CD4-positive, CD25-positive, alpha-beta regulatory T cell (primary cell): Measurements from ENCODE around the gene MAGI2. TPM values are rescaled to one million over a fixed set of nuclear protein-coding genes. Genes with fewer than 3 reads are reported as not detected.

Source experiments
- ATAC-seq, 2 donors: fragments of 150-1000 bp; cut with Tn5 transposase; one replicate each; pipeline ENCODE4 v1.10.0; 2021; ENCODE audit warnings: low read depth in 2 of 2, moderate number of reproducible peaks in 2 of 2, moderate library complexity in 1 of 2
- DNase-seq, 3 donors: peaks; one replicate each; pipeline versions ENCODE4 v3.0.0 to v3.0.0-alpha.2; 2012 to 2022; ENCODE audit warnings: mixed read lengths in 1 of 3
- H3K27ac ChIP-seq: one replicate; pipeline ENCODE4 v1.7.0; 2013; ENCODE audit warnings: mild to moderate bottlenecking, low read length; ENCODE audit not compliant: insufficient read depth, poor library complexity, severe bottlenecking
- H3K27me3 ChIP-seq: one replicate; pipeline ENCODE4 v1.7.0; 2013; ENCODE audit warnings: low read length; ENCODE audit not compliant: control insufficient read depth, insufficient read depth
- H3K36me3 ChIP-seq: one replicate; pipeline ENCODE4 v1.7.0; 2013; ENCODE audit warnings: mild to moderate bottlenecking, low read length, moderate library complexity; ENCODE audit not compliant: control insufficient read depth, insufficient read depth
- H3K4me1 ChIP-seq: 2 replicates; pipeline ENCODE4 v1.7.0; 2013; ENCODE audit warnings: mild to moderate bottlenecking, low read length; ENCODE audit not compliant: insufficient read depth, control insufficient read depth, poor library complexity, severe bottlenecking
- H3K4me3 ChIP-seq: one replicate; pipeline ENCODE4 v1.7.0; 2013; ENCODE audit warnings: low read depth, mild to moderate bottlenecking, low read length, moderate library complexity
- H3K9me3 ChIP-seq, 2 experiments: 1 replicate in 1 of 2; 2 replicates in 1 of 2; pipeline ENCODE4 v1.7.0; 2013; ENCODE audit warnings: low read length in 2 of 2, mild to moderate bottlenecking in 1 of 2, moderate library complexity in 1 of 2; ENCODE audit not compliant: control insufficient read depth in 2 of 2
- H3K27ac Mint-ChIP-seq, 3 donors: one replicate each; pipeline ENCODE4 v1.8.0; 2020 to 2022; ENCODE audit warnings: mild to moderate bottlenecking in 3 of 3, mixed read lengths in 3 of 3, moderate library complexity in 2 of 3
- H3K27me3 Mint-ChIP-seq: one replicate; pipeline ENCODE4 v1.8.0; 2022; ENCODE audit warnings: mild to moderate bottlenecking, mixed read lengths
- H3K36me3 Mint-ChIP-seq: one replicate; pipeline ENCODE4 v1.8.0; 2020; ENCODE audit warnings: mixed read lengths
- H3K4me1 Mint-ChIP-seq, 4 donors: one replicate each; pipeline ENCODE4 v1.8.0; 2020 to 2022; ENCODE audit warnings: mixed read lengths in 4 of 4, mild to moderate bottlenecking in 1 of 4
- H3K4me3 Mint-ChIP-seq, 4 donors: one replicate each; pipeline ENCODE4 v1.8.0; 2020 to 2022; ENCODE audit warnings: mild to moderate bottlenecking in 4 of 4, mixed read lengths in 4 of 4, moderate library complexity in 3 of 4
- H3K9me3 Mint-ChIP-seq, 7 donors: one replicate each; pipeline ENCODE4 v1.8.0; 2020 to 2022; ENCODE audit warnings: mixed read lengths in 7 of 7, mild to moderate bottlenecking in 3 of 7, moderate library complexity in 2 of 7
- polyA plus RNA-seq, 4 donors: library from polyadenylated mRNA; unstranded; fragments of 300-500 nt; fragmentation: Illumina TruSeq; gene quantifications; one replicate each; pipeline ENCODE4 v1.2.3, GENCODE V29; 2021
- total RNA-seq: library from RNA; stranded (reverse); gene quantifications from one replicate; pipeline ENCODE4 v1.2.3, GENCODE V29; 2022

Gene MAGI2
- total and polyA plus RNA-seq, 5 donors from 2014 or later, result not detected

DNA sequence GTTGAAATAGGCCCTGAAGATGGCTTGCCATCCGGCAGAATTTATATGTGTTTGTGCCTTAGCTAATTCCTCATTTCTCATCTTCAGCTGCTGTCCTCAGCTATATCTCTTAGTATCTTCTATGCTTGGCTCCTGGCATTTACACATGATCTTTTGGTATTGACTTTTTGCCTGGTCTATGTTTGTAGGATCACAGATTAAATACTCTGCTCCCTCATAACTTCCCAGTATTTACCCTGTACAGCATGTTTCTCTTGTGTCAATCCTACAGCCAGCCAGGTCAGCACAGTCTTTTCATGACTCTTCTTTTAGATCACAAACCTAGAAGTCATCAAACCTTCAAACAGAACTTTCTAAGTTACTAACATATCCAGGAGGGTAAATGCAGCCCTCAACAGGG is 743.8 kb downstream of the MAGI2 start:
- H3K27ac ChIP-seq, result no peak overlapping the region
- ATAC-seq (no peak), DNase-seq (no peak)
- no peak overlapping the region for H3K27ac Mint-ChIP-seq
- H3K27me3 Mint-ChIP-seq, result no peaks in the 10 kb centered on the region
- H3K27me3 ChIP-seq, result no peaks in the 10 kb centered on the region
- H3K4me1 ChIP-seq, result no peaks in the 10 kb centered on the region
- H3K4me3 Mint-ChIP-seq, result no peak overlapping the region
- no peaks in the 10 kb centered on the region for H3K9me3 ChIP-seq
- H3K4me1 Mint-ChIP-seq, result no peaks in the 10 kb centered on the region
- H3K36me3 Mint-ChIP-seq, result no peaks in the 10 kb centered on the region
- H3K36me3 ChIP-seq, result no peaks in the 10 kb centered on the region
- H3K9me3 Mint-ChIP-seq, result peaks cover 0 to 13% (median 2%) of the 10 kb centered on the region in 7 donors
- H3K4me3 ChIP-seq, result no peak overlapping the region

GRCh38 chr7:78704504-78704903 is 749.0 kb downstream of the MAGI2 start:
- H3K27me3 ChIP-seq, result no peaks in the 10 kb centered on the region
- no peaks in the 10 kb centered on the region for H3K4me1 ChIP-seq
- H3K27me3 Mint-ChIP-seq, result no peaks in the 10 kb centered on the region
- no peaks in the 10 kb centered on the region for H3K9me3 ChIP-seq
- H3K36me3 Mint-ChIP-seq, result no peaks in the 10 kb centered on the region
- no peaks in the 10 kb centered on the region for H3K36me3 ChIP-seq
- no peak overlapping the region for H3K4me3 Mint-ChIP-seq
- H3K27ac ChIP-seq, result no peak overlapping the region
- DNase-seq, result no peak
- ATAC-seq, result no peak
- H3K4me3 ChIP-seq, result no peak overlapping the region
- no peaks in the 10 kb centered on the region for H3K4me1 Mint-ChIP-seq
- peaks cover 0 to 8% (median 4%) of the 10 kb centered on the region in 7 donors for H3K9me3 Mint-ChIP-seq
- H3K27ac Mint-ChIP-seq, result peak overlapping the region in 1 of 3 donors; percentile 82

DNA sequence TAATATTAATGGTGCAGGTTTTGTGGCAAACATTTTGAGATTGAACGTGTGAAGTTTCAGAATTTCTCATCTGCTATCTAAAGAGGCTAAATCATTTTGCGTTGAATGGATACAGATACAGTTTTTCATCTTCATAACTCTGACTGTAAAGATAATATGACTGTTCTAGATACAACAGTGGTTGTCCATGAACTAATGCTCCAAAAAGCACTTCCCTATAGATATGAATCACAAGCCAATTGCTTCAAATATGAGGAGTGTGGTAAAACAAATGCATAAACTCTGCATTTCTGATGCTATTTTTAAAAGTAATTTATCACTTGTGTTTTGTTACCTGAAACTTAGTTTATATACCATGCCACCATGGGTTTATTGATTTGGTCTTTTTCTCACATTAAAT is 750.1 kb downstream of the MAGI2 start:
- Mint-ChIP-seq H3K4me3 (no peak overlapping the region), H3K36me3 (no peaks in the 10 kb centered on the region), H3K9me3 (peaks cover 0 to 6% (median 4%) of the 10 kb centered on the region in 7 donors), H3K27ac (no peak overlapping the region), H3K27me3 (no peaks in the 10 kb centered on the region), H3K4me1 (no peaks in the 10 kb centered on the region)
- no peak for ATAC-seq
- Histone ChIP-seq H3K4me3 (no peak overlapping the region), H3K9me3 (no peaks in the 10 kb centered on the region), H3K4me1 (no peaks in the 10 kb centered on the region), H3K27ac (no peak overlapping the region), H3K36me3 (no peaks in the 10 kb centered on the region), H3K27me3 (no peaks in the 10 kb centered on the region)
- no peak for DNase-seq

GRCh38 chr7:78702770-78703169 is 750.7 kb downstream of the MAGI2 start:
- Mint-ChIP-seq H3K9me3 (peaks cover 0 to 6% (median 4%) of the 10 kb centered on the region in 7 donors), H3K4me3 (no peak overlapping the region), H3K4me1 (no peaks in the 10 kb centered on the region), H3K27me3 (no peaks in the 10 kb centered on the region), H3K27ac (no peak overlapping the region), H3K36me3 (no peaks in the 10 kb centered on the region)
- Histone ChIP-seq H3K9me3 (no peaks in the 10 kb centered on the region), H3K4me3 (no peak overlapping the region), H3K36me3 (no peaks in the 10 kb centered on the region), H3K27me3 (no peaks in the 10 kb centered on the region), H3K4me1 (no peaks in the 10 kb centered on the region), H3K27ac (no peak overlapping the region)
- ATAC-seq (no peak), DNase-seq (no peak)

DNA sequence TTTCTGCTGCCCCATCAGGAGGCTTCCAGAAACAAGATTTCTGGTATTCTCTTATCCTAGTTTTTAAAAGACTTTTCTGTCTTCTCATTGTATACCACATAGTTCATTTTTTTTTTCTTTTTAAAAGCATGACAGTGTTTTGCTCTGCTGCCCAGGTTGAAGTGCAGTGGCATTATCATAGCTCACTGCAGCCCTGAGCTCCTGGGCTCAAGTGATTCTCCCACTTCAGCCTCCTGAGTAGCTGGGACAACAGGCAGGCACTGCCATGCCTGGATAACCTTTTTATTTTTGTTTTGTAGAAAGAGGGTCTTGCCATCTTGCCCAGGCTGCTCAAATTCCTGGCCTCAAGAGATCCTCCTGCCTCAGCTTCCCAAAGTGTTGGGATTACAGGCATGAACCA is 757.6 kb downstream of the MAGI2 start:
- no peaks in the 10 kb centered on the region for H3K27me3 Mint-ChIP-seq
- no peak for DNase-seq
- Histone ChIP-seq H3K27me3 (no peaks in the 10 kb centered on the region), H3K27ac (no peak overlapping the region), H3K4me1 (no peaks in the 10 kb centered on the region), H3K36me3 (no peaks in the 10 kb centered on the region), H3K4me3 (no peak overlapping the region), H3K9me3 (no peaks in the 10 kb centered on the region)
- no peak overlapping the region for H3K27ac Mint-ChIP-seq
- no peak overlapping the region for H3K4me3 Mint-ChIP-seq
- no peaks in the 10 kb centered on the region for H3K36me3 Mint-ChIP-seq
- no peak for ATAC-seq
- no peaks in the 10 kb centered on the region for H3K4me1 Mint-ChIP-seq
- peaks cover 0 to 4% (median 1%) of the 10 kb centered on the region in 7 donors for H3K9me3 Mint-ChIP-seq

DNA sequence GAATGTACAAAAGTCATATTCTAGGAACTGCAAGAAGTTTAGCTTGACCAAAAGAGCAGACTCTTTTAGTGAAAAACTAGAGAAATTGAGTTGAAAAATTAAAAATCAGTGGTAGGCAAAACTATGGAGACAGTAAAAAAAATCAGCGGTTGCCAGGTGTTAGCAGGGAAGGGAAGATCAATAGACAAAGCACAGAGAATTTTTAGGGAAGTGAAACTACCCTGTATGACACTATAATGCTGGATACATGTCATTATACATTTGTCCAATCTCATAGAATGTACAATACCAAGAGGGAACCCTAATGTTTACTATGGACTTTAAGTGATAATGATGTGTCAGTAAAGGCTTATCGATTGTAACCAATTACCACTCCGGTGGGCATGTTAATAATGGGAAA is 761.9 kb downstream of the MAGI2 start:
- peaks cover 0 to 8% (median 0%) of the 10 kb centered on the region in 7 donors for H3K9me3 Mint-ChIP-seq
- no peaks in the 10 kb centered on the region for H3K36me3 ChIP-seq
- H3K27ac ChIP-seq, result no peak overlapping the region
- no peaks in the 10 kb centered on the region for H3K4me1 Mint-ChIP-seq
- no peak overlapping the region for H3K4me3 ChIP-seq
- H3K27ac Mint-ChIP-seq, result no peak overlapping the region
- no peaks in the 10 kb centered on the region for H3K36me3 Mint-ChIP-seq
- H3K9me3 ChIP-seq, result no peaks in the 10 kb centered on the region
- DNase-seq, result no peak
- no peaks in the 10 kb centered on the region for H3K27me3 Mint-ChIP-seq
- no peak for ATAC-seq
- H3K27me3 ChIP-seq, result no peaks in the 10 kb centered on the region
- no peak overlapping the region for H3K4me3 Mint-ChIP-seq
- H3K4me1 ChIP-seq, result no peaks in the 10 kb centered on the region

DNA sequence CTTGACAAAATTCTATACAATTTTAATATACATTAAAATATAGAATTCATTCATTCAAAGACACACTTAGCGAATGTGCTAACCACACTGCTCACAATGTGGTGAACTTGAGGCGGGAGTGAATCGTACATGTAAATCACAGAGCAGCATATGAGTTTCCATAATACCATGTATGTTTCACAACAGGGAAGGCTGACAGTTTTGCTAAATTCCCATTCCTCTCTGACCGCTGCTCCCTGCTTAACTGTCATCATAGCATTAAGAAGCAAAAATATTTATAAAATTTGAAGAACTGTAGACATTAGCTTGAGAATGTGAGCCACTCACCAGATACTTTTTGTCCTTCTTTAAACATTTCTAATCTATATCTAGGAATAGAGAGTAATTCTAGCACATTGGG is 763.3 kb downstream of the MAGI2 start:
- H3K4me3 Mint-ChIP-seq, result no peak overlapping the region
- DNase-seq (no peak), ATAC-seq (no peak)
- no peak overlapping the region for H3K27ac Mint-ChIP-seq
- Histone ChIP-seq H3K36me3 (no peaks in the 10 kb centered on the region), H3K4me3 (no peak overlapping the region), H3K27ac (no peak overlapping the region), H3K4me1 (no peaks in the 10 kb centered on the region), H3K27me3 (no peaks in the 10 kb centered on the region), H3K9me3 (no peaks in the 10 kb centered on the region)
- peaks cover 0 to 6% (median 2%) of the 10 kb centered on the region in 7 donors for H3K9me3 Mint-ChIP-seq
- H3K36me3 Mint-ChIP-seq, result no peaks in the 10 kb centered on the region
- no peaks in the 10 kb centered on the region for H3K27me3 Mint-ChIP-seq
- H3K4me1 Mint-ChIP-seq, result no peaks in the 10 kb centered on the region

GRCh38 chr7:78688376-78688775 is 765.1 kb downstream of the MAGI2 start:
- Mint-ChIP-seq H3K4me3 (no peak overlapping the region), H3K36me3 (no peaks in the 10 kb centered on the region), H3K27me3 (no peaks in the 10 kb centered on the region), H3K9me3 (peaks cover 0 to 5% (median 0%) of the 10 kb centered on the region in 7 donors), H3K27ac (no peak overlapping the region), H3K4me1 (no peaks in the 10 kb centered on the region)
- no peak overlapping the region for H3K27ac ChIP-seq
- no peak for ATAC-seq
- no peaks in the 10 kb centered on the region for H3K36me3 ChIP-seq
- no peaks in the 10 kb centered on the region for H3K4me1 ChIP-seq
- DNase-seq, result no peak
- H3K4me3 ChIP-seq, result no peak overlapping the region
- H3K27me3 ChIP-seq, result no peaks in the 10 kb centered on the region
- no peaks in the 10 kb centered on the region for H3K9me3 ChIP-seq
